HepG2 (cell line): ENCODE data around the gene FDXACB1. TPM values are rescaled to one million over a fixed set of nuclear protein-coding genes. Genes with fewer than 3 reads are reported as not detected.
A peak's percentile ranks its signal among the peaks of the same experiment; 100 is the strongest.

Experiments used
- ATF7-NPFF ChIP-seq: sonication (generic); formaldehyde crosslinking; IDR thresholded peaks from 2 replicates; pipeline ENCODE4 v1.8.1; 2023; ENCODE audit warnings: mild to moderate bottlenecking, low read depth, missing genetic modification reagents, moderate library complexity
- BRCA1 ChIP-seq: sonication (generic); formaldehyde crosslinking; IDR thresholded peaks from 2 replicates; pipeline ENCODE4 v1.4.0; 2020; ENCODE audit warnings: missing genetic modification reagents
- CENPX ChIP-seq: sonication (generic); formaldehyde crosslinking; IDR thresholded peaks from 2 replicates; pipeline ENCODE4 v1.9.0; 2021; ENCODE audit warnings: mild to moderate bottlenecking, missing genetic modification reagents, moderate library complexity
- GTF2F1 ChIP-seq: fragments of 150-350 bp; IDR thresholded peaks from 2 replicates; pipeline ENCODE4 v1.6.1; 2014; ENCODE audit warnings: low read length
- KDM5B ChIP-seq: sonication (generic); formaldehyde crosslinking; IDR thresholded peaks from 2 replicates; pipeline ENCODE4 v1.4.0; 2020; ENCODE audit warnings: missing genetic modification reagents, mild to moderate bottlenecking, borderline replicate concordance
- MYNN ChIP-seq: sonication (generic); formaldehyde crosslinking; IDR thresholded peaks from 2 replicates; pipeline ENCODE4 v1.4.0; 2020; ENCODE audit warnings: mild to moderate bottlenecking, low read depth, missing genetic modification reagents
- NR3C1 ChIP-seq: sonication (generic); formaldehyde crosslinking; IDR thresholded peaks from 2 replicates; pipeline ENCODE4 v1.4.0; 2020; ENCODE audit warnings: missing genetic modification reagents
- PRMT3 ChIP-seq: sonication (generic); formaldehyde crosslinking; IDR thresholded peaks from 2 replicates; pipeline ENCODE4 v1.8.1; 2022; ENCODE audit warnings: low read depth, mild to moderate bottlenecking, moderate library complexity, missing genetic modification reagents, borderline replicate concordance
- SP5 ChIP-seq: IDR thresholded peaks from 2 replicates; pipeline ENCODE4 v1.6.1; 2016; ENCODE audit warnings: low read depth, borderline replicate concordance
- TOPORS ChIP-seq: sonication (generic); formaldehyde crosslinking; IDR thresholded peaks from 2 replicates; pipeline ENCODE4 v1.8.0; 2023; ENCODE audit warnings: mild to moderate bottlenecking, missing genetic modification reagents
- ZFY ChIP-seq: sonication (generic); formaldehyde crosslinking; IDR thresholded peaks from 2 replicates; pipeline ENCODE4 v1.4.0; 2020; ENCODE audit warnings: missing genetic modification reagents
- ZNF354B ChIP-seq: sonication (generic); formaldehyde crosslinking; IDR thresholded peaks from 2 replicates; pipeline ENCODE4 v1.8.0; 2022; ENCODE audit warnings: mild to moderate bottlenecking, missing genetic modification reagents
- ZNF768 ChIP-seq: sonication (generic); formaldehyde crosslinking; IDR thresholded peaks from 2 replicates; pipeline ENCODE4 v1.4.0; 2020; ENCODE audit warnings: missing genetic modification reagents
- polyA plus RNA-seq, 8 experiments: library from polyadenylated mRNA; depleted of rRNA in 3 of 8; stranded (reverse) in 7 of 8; unstranded in 1 of 8; fragments of >200 nt; fragmentation: Illumina TruSeq in 4 of 8; extraction: Trizol in 4 of 8; gene quantifications; 2 replicates each; pipeline versions ENCODE4 v1.2.1 to v1.2.3, GENCODE V29; 2011 to 2016; ENCODE audit warnings: low read depth in 4 of 8, missing spikeins in 1 of 8, mixed read lengths in 1 of 8; ENCODE audit not compliant: insufficient read depth in 1 of 8
- total RNA-seq, 5 experiments: library from RNA; depleted of rRNA; stranded (reverse); fragments of >200 nt; fragmentation: Illumina TruSeq; extraction: Trizol; gene quantifications; 2 replicates each; pipeline ENCODE4 v1.2.3, GENCODE V29; 2016; ENCODE audit warnings: low read depth in 1 of 5
- TF ChIP-seq, protein P1 (sequence below): IDR thresholded peaks from 2 replicates; pipeline ENCODE4 v1.6.1; 2012; ENCODE audit warnings: low read depth, low read length, improper control_type of control experiment
- TF ChIP-seq, protein P2 (sequence below): sonication (generic); formaldehyde crosslinking; IDR thresholded peaks from 2 replicates; pipeline ENCODE4 v1.8.1; 2023; ENCODE audit warnings: mild to moderate bottlenecking, missing genetic modification reagents
- TF ChIP-seq, protein P3 (sequence below): sonication (generic); formaldehyde crosslinking; IDR thresholded peaks from 2 replicates; pipeline ENCODE4 v1.8.0; 2022; ENCODE audit warnings: missing genetic modification reagents, mild to moderate bottlenecking, borderline replicate concordance
- TF ChIP-seq, protein P4 (sequence below): sonication (generic); formaldehyde crosslinking; IDR thresholded peaks from 2 replicates; pipeline ENCODE4 v1.4.0; 2020; ENCODE audit warnings: missing genetic modification reagents
- TF ChIP-seq, protein P5 (sequence below): sonication (generic); formaldehyde crosslinking; IDR thresholded peaks from 2 replicates; pipeline ENCODE4 v1.4.0; 2020; ENCODE audit warnings: missing genetic modification reagents
- TF ChIP-seq, protein P6 (sequence below): sonication (generic); formaldehyde crosslinking; IDR thresholded peaks from 2 replicates; pipeline ENCODE4 v1.4.0; 2020; ENCODE audit warnings: missing genetic modification reagents

FDXACB1 gene
- total and polyA plus RNA-seq, 2 of the 13 experiments (the other 11 are each of a cell fraction or from before 2014, with no cell fraction given) = 1.1 to 3.4 TPM

DNA sequence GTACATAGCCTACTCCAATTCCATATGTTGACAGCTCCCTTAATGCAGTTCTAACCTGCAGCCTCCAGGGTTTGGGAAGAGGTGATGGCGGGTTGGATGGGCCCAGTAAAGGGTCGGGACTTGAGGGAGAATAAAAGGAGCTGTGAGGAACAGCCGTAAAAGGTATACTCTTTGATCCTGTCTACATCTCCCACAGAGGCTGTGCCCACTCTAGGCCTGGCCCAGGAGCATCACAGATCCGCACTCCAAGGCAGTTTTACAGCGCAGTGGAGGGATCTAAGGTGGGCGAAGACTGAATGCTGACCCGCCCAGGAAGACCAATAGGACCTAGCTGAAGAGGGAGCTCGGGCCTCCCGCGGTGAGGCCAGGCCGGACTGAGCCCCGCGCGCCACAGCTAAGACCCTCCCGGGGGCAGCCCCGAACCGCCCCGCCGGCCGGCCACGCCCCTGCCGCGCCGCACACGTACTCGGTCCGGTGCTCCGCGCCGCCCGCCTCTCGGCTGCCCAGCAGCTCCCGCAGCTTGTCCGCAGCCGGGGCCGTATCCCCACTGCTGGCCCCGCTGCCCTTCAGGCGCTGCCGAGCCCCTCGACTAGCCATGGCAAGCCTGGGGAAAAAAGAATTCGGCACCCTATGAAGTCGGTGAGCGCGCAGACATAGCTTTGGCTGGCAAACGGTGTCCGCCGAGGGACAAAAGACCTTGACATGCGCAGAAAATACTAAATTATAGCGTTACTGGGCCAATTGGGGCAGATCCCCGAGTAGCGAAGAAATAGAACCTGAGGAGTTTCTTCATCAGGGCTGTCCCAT is 7.9 kb downstream of the FDXACB1 start, which contains the start of gene ALG9 (continued):
- TF ChIP-seq, protein P1, sequence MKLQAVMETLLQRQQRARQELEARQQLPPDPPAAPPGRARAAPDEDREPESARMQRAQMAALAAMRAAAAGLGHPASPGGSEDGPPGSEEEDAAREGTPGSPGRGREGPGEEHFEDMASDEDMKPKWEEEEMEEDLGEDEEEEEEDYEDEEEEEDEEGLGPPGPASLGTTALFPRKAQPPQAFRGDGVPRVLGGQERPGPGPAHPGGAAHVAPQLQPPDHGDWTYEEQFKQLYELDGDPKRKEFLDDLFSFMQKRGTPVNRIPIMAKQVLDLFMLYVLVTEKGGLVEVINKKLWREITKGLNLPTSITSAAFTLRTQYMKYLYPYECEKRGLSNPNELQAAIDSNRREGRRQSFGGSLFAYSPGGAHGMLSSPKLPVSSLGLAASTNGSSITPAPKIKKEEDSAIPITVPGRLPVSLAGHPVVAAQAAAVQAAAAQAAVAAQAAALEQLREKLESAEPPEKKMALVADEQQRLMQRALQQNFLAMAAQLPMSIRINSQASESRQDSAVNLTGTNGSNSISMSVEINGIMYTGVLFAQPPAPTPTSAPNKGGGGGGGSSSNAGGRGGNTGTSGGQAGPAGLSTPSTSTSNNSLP = 0 out of 2 replicates have a peak, but pooled peaks have one; percentile 10
- peak; percentile 26; the same call in 1 of the 2 replicates for TF ChIP-seq SP5 (CRISPR knock-in tag)
- TF ChIP-seq BRCA1 = no peak
- TF ChIP-seq NR3C1 (CRISPR knock-in tag) = no peak
- TF ChIP-seq, protein P2, sequence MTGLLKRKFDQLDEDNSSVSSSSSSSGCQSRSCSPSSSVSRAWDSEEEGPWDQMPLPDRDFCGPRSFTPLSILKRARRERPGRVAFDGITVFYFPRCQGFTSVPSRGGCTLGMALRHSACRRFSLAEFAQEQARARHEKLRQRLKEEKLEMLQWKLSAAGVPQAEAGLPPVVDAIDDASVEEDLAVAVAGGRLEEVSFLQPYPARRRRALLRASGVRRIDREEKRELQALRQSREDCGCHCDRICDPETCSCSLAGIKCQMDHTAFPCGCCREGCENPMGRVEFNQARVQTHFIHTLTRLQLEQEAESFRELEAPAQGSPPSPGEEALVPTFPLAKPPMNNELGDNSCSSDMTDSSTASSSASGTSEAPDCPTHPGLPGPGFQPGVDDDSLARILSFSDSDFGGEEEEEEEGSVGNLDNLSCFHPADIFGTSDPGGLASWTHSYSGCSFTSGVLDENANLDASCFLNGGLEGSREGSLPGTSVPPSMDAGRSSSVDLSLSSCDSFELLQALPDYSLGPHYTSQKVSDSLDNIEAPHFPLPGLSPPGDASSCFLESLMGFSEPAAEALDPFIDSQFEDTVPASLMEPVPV (CRISPR knock-in tag) = peak; percentile 82; the same call in 1 of the 2 replicates
- TF ChIP-seq CENPX (CRISPR knock-in tag) = no peak
- TF ChIP-seq ZNF768 (CRISPR knock-in tag) = peak; percentile 71
- no peak for TF ChIP-seq PRMT3 (CRISPR knock-in tag)
- peak; percentile 91 for TF ChIP-seq TOPORS (CRISPR knock-in tag)
- TF ChIP-seq, protein P3, sequence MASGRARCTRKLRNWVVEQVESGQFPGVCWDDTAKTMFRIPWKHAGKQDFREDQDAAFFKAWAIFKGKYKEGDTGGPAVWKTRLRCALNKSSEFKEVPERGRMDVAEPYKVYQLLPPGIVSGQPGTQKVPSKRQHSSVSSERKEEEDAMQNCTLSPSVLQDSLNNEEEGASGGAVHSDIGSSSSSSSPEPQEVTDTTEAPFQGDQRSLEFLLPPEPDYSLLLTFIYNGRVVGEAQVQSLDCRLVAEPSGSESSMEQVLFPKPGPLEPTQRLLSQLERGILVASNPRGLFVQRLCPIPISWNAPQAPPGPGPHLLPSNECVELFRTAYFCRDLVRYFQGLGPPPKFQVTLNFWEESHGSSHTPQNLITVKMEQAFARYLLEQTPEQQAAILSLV (CRISPR knock-in tag) = peak; percentile 64; the same call in 1 of the 2 replicates
- TF ChIP-seq GTF2F1 = no peak
- TF ChIP-seq, protein P4, sequence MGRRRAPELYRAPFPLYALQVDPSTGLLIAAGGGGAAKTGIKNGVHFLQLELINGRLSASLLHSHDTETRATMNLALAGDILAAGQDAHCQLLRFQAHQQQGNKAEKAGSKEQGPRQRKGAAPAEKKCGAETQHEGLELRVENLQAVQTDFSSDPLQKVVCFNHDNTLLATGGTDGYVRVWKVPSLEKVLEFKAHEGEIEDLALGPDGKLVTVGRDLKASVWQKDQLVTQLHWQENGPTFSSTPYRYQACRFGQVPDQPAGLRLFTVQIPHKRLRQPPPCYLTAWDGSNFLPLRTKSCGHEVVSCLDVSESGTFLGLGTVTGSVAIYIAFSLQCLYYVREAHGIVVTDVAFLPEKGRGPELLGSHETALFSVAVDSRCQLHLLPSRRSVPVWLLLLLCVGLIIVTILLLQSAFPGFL (CRISPR knock-in tag) = 0 out of 2 replicates have a peak, but pooled peaks have one; percentile 11
- peak; percentile 96 for TF ChIP-seq ZFY
- TF ChIP-seq, protein P5, sequence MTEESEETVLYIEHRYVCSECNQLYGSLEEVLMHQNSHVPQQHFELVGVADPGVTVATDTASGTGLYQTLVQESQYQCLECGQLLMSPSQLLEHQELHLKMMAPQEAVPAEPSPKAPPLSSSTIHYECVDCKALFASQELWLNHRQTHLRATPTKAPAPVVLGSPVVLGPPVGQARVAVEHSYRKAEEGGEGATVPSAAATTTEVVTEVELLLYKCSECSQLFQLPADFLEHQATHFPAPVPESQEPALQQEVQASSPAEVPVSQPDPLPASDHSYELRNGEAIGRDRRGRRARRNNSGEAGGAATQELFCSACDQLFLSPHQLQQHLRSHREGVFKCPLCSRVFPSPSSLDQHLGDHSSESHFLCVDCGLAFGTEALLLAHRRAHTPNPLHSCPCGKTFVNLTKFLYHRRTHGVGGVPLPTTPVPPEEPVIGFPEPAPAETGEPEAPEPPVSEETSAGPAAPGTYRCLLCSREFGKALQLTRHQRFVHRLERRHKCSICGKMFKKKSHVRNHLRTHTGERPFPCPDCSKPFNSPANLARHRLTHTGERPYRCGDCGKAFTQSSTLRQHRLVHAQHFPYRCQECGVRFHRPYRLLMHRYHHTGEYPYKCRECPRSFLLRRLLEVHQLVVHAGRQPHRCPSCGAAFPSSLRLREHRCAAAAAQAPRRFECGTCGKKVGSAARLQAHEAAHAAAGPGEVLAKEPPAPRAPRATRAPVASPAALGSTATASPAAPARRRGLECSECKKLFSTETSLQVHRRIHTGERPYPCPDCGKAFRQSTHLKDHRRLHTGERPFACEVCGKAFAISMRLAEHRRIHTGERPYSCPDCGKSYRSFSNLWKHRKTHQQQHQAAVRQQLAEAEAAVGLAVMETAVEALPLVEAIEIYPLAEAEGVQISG (CRISPR knock-in tag) = peak; percentile 65
- TF ChIP-seq, protein P6, sequence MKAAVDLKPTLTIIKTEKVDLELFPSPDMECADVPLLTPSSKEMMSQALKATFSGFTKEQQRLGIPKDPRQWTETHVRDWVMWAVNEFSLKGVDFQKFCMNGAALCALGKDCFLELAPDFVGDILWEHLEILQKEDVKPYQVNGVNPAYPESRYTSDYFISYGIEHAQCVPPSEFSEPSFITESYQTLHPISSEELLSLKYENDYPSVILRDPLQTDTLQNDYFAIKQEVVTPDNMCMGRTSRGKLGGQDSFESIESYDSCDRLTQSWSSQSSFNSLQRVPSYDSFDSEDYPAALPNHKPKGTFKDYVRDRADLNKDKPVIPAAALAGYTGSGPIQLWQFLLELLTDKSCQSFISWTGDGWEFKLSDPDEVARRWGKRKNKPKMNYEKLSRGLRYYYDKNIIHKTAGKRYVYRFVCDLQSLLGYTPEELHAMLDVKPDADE (CRISPR knock-in tag) = no peak
- TF ChIP-seq MYNN (CRISPR knock-in tag) = no peak
- TF ChIP-seq KDM5B = peak; percentile 81; the same call in 1 of the 2 replicates
- TF ChIP-seq ZNF354B (CRISPR knock-in tag) = peak; percentile 75; the same call in 1 of the 2 replicates
- peak; percentile 79 for TF ChIP-seq ATF7-NPFF (CRISPR knock-in tag)
